TTC549 (cell line): Measurements from ENCODE around the gene NUP37.

ENCODE experiments used
- FAIRE-seq: peaks from 2 replicates; lab custom pipeline; 2012; peaks lifted over from hg19 to GRCh38; lab: Jason Lieb, UNC

Gene NUP37

GRCh38 chr12:102026728-102027127 is 93.2 kb downstream of the NUP37 start:
- FAIRE-seq = no peak

DNA sequence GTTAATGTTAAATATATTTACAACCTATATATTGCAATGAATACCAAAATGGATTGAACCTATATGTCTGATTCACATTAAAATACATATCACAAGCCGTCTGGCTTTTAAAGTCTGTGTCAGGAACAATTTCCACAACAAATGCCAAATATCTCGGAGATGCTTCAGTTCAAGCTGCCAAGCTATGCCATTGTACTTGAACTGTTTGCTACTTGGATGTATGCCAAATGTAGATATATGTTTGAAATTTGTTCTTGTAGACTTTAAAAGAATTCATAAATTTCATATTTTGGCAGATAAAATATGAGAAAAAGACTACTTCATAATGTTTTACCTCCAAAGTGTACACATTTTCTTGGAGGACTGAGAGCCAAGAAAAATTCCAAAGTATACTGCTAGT is 95.1 kb downstream of the NUP37 start:
- FAIRE-seq = no peak

GRCh38 chr12:102023343-102023930 is 96.5 kb downstream of the NUP37 start:
- no peak for FAIRE-seq
